Hepatocyte (in vitro differentiated cells): Measurements from ENCODE around the gene SART3. TPM values are rescaled to one million over a fixed set of nuclear protein-coding genes. Genes with fewer than 3 reads are reported as not detected.
A peak's percentile ranks its signal among the peaks of the same experiment; 100 is the strongest.

Experiments used
- DNase-seq: peaks from one replicate; pipeline ENCODE4 v3.0.0-alpha.2; 2016; ENCODE audit warnings: low spot score
- H2AFZ ChIP-seq: fragments of 200-600 bp; sonication (generic); 2 replicates; pipeline ENCODE4 v1.6.0; 2016; ENCODE audit warnings: antibody characterized with exemption, mild to moderate bottlenecking
- H3K27ac ChIP-seq: fragments of 200-600 bp; sonication (generic); 2 replicates; pipeline ENCODE4 v1.5.1; 2016; ENCODE audit warnings: mild to moderate bottlenecking
- H3K27me3 ChIP-seq: fragments of 200-600 bp; sonication (generic); 2 replicates; pipeline ENCODE4 v1.6.1; 2016
- H3K36me3 ChIP-seq: fragments of 200-600 bp; sonication (generic); replicated peaks from 2 replicates; pipeline ENCODE4 v1.5.1; 2016; ENCODE audit warnings: low read depth; ENCODE audit not compliant: insufficient read depth
- H3K4me1 ChIP-seq: fragments of 200-600 bp; sonication (generic); 2 replicates; pipeline ENCODE4 v1.5.1; 2016; ENCODE audit warnings: mild to moderate bottlenecking, moderate library complexity; ENCODE audit not compliant: insufficient read depth
- H3K4me2 ChIP-seq: fragments of 200-600 bp; sonication (generic); 2 replicates; pipeline ENCODE4 v1.6.0; 2016
- H3K4me3 ChIP-seq: fragments of 200-600 bp; sonication (generic); 2 replicates; pipeline ENCODE4 v1.5.1; 2016; ENCODE audit warnings: mild to moderate bottlenecking
- H3K79me2 ChIP-seq: fragments of 200-600 bp; sonication (generic); 2 replicates; pipeline ENCODE4 v1.6.0; 2017; ENCODE audit warnings: mild to moderate bottlenecking
- H3K9me2 ChIP-seq: fragments of 200-600 bp; sonication (generic); replicated peaks from 2 replicates; pipeline ENCODE4 v1.6.0; 2017; ENCODE audit warnings: mild to moderate bottlenecking; ENCODE audit not compliant: insufficient read depth
- H3K9me3 ChIP-seq: fragments of 200-600 bp; sonication (generic); 2 replicates; pipeline ENCODE4 v1.5.1; 2016; ENCODE audit warnings: low read depth, mild to moderate bottlenecking
- H4K20me1 ChIP-seq: fragments of 200-600 bp; sonication (generic); 2 replicates; pipeline ENCODE4 v1.6.0; 2016; ENCODE audit warnings: mild to moderate bottlenecking; ENCODE audit not compliant: insufficient read depth, poor library complexity, severe bottlenecking
- EZH2 ChIP-seq: fragments of 200-600 bp; sonication (generic); IDR thresholded peaks from 2 replicates; pipeline ENCODE4 v1.6.1; 2016; ENCODE audit warnings: antibody characterized with exemption, mild to moderate bottlenecking, borderline replicate concordance
- EZH2phosphoT487 ChIP-seq: fragments of 200-600 bp; sonication (generic); IDR thresholded peaks from one replicate; pipeline ENCODE4 v1.6.1; 2018; ENCODE audit warnings: antibody characterized with exemption, mild to moderate bottlenecking, low read depth, moderate library complexity; ENCODE audit not compliant: unreplicated experiment, severe bottlenecking
- WGBS: methylation state at CpG from one replicate; pipeline ENCODE4 v1.1.6; 2016; ENCODE audit warnings: low lambda C conversion rate; ENCODE audit errors: missing lambda C conversion rate; 5-methylcytosine and 5-hydroxymethylcytosine counted together
- polyA plus RNA-seq: library from polyadenylated mRNA; unstranded; fragments of >200 nt; fragmentation: Nextera tagmentation; extraction: Ambion mirVana; gene quantifications from 2 replicates; pipeline ENCODE4 v1.2.1, GENCODE V29; 2016
- total RNA-seq: library from RNA; depleted of rRNA; stranded (reverse); fragments of >200 nt; gene quantifications from 2 replicates; pipeline ENCODE4 v1.2.3, GENCODE V29; 2014
- TF ChIP-seq, protein P1 (sequence below): fragments of 200-600 bp; sonication (generic); IDR thresholded peaks from 2 replicates; pipeline ENCODE4 v1.5.1; 2016; ENCODE audit warnings: antibody characterized with exemption, mild to moderate bottlenecking; ENCODE audit not compliant: poor library complexity

Gene SART3
- total and polyA plus RNA-seq, 2 experiments from 2014 or later = 25.0 to 60.4 TPM

DNA sequence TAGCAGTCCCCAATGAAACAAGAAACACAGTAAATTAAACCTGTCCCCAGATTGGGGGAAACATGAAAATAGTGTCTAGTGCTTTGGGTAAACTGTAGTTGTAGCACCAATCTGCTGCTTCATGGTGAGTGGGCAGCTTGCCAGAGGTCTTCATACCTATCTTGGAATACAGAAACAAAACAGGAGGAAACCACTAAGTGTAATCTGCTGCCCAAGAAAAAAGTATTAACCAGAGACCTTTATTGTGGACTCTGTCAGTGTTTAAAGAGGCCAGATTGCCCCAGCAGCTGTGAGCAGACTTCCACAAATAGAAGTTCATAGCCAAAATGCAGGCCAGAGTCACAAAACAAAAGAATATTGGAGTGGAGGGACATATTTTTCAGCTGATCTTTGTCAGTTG is 3.8 kb upstream of the SART3 start:
- H3K4me1 ChIP-seq = peaks cover 9% of the 10 kb centered on the region
- H4K20me1 ChIP-seq = peaks cover 3% of the 10 kb centered on the region
- H3K9me3 ChIP-seq = no peaks in the 10 kb centered on the region
- H3K4me3 ChIP-seq = no peak overlapping the region
- H3K27ac ChIP-seq = no peak overlapping the region
- TF ChIP-seq, protein P1, sequence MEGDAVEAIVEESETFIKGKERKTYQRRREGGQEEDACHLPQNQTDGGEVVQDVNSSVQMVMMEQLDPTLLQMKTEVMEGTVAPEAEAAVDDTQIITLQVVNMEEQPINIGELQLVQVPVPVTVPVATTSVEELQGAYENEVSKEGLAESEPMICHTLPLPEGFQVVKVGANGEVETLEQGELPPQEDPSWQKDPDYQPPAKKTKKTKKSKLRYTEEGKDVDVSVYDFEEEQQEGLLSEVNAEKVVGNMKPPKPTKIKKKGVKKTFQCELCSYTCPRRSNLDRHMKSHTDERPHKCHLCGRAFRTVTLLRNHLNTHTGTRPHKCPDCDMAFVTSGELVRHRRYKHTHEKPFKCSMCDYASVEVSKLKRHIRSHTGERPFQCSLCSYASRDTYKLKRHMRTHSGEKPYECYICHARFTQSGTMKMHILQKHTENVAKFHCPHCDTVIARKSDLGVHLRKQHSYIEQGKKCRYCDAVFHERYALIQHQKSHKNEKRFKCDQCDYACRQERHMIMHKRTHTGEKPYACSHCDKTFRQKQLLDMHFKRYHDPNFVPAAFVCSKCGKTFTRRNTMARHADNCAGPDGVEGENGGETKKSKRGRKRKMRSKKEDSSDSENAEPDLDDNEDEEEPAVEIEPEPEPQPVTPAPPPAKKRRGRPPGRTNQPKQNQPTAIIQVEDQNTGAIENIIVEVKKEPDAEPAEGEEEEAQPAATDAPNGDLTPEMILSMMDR = no peak
- TF ChIP-seq EZH2 (no peak), EZH2phosphoT487 (no peak)
- DNase-seq = no peak
- H3K9me2 ChIP-seq = no peaks in the 10 kb centered on the region
- no peak overlapping the region for H2AFZ ChIP-seq
- no peak overlapping the region for H3K4me2 ChIP-seq
- H3K27me3 ChIP-seq = no peaks in the 10 kb centered on the region
- H3K36me3 ChIP-seq = no peaks in the 10 kb centered on the region
- H3K79me2 ChIP-seq = peaks cover 34% of the 10 kb centered on the region

DNA sequence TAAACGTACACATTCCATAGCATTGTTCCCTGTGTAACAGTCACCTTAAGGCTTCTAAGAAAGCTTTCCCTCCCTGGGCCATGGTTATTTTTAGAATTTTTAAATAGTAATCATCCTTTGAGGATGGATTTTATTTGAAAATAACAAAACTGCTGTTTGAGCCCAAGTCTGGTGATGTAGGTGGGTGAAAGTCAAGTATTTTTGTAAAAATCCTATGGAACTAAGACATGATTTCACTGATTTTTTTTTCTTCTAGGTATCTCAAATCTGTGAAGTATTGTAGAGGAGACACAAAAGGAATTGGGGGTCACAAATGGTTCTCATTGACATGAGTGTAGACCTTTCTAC is 2.8 kb upstream of the SART3 start:
- WGBS = 5% methylated on average over 1 of the region's 1 CpG
- Histone ChIP-seq H3K9me3 (no peaks in the 10 kb centered on the region), H3K27me3 (no peaks in the 10 kb centered on the region), H3K79me2 (peaks cover 43% of the 10 kb centered on the region), H2AFZ (no peak overlapping the region), H3K4me1 (peaks cover 11% of the 10 kb centered on the region), H3K27ac (peak overlapping the region; percentile 40), H3K4me3 (no peak overlapping the region), H3K4me2 (peak overlapping the region; percentile 89), H3K36me3 (no peaks in the 10 kb centered on the region), H3K9me2 (no peaks in the 10 kb centered on the region), H4K20me1 (peaks cover 5% of the 10 kb centered on the region)
- DNase-seq = no peak
- TF ChIP-seq EZH2 (no peak), EZH2phosphoT487 (no peak)
- TF ChIP-seq, protein P1 = no peak

DNA sequence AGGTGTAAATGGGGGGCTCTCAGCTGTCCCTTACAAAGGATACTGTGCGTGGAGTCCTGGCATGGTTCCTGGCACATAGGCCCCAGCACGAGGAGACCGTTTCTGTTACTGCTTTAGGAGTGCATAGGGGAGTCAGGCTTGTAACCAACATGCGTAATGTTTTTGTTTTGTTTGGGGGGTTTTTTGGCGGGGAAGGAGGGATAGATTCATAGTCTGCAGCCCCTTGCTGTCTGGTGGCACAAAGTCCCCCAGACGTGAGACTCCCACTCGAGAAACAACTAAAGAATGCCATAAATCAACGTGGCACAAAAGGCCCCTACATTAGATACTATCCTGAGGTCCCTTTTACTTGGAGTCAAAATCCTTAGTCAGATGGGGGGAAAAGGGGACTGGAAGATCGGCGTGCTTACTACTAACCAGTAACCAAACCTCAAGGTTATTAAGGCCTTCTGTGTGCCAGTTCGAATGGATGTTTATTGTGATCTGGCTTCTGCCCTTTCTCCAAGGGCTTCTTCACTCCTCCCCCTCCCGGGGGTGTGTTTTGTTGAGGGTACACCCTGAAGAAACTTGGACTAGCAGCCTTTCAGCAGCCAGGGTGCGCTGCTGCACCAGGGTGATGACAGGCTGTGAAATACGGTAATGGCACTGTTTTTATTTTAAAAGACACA is 2.3 kb upstream of the SART3 start:
- Histone ChIP-seq H3K79me2 (peaks cover 48% of the 10 kb centered on the region), H3K9me2 (no peaks in the 10 kb centered on the region), H3K4me3 (peak overlapping the region; percentile 91), H2AFZ (peak overlapping the region; percentile 61), H3K27ac (peak overlapping the region; percentile 88), H4K20me1 (peaks cover 8% of the 10 kb centered on the region), H3K9me3 (no peaks in the 10 kb centered on the region), H3K36me3 (no peaks in the 10 kb centered on the region), H3K4me2 (peak overlapping the region; percentile 89), H3K4me1 (peaks cover 11% of the 10 kb centered on the region), H3K27me3 (no peaks in the 10 kb centered on the region)
- TF ChIP-seq EZH2 (no peak), EZH2phosphoT487 (no peak)
- TF ChIP-seq, protein P1 = peak; percentile 91
- peak; percentile 92 for DNase-seq
- 8% methylated on average over 14 of the region's 14 CpGs for WGBS
